HCT116 (cell line): Measurements from ENCODE around the gene SUGCT. TPM values are rescaled to one million over a fixed set of nuclear protein-coding genes. Genes with fewer than 3 reads are reported as not detected.

Source experiments
- ATAC-seq: fragments of 200-7000 bp; cut with Tn5 transposase; 2 replicates; pipeline ENCODE4 v1.9.1; 2020; ENCODE audit warnings: mild to moderate bottlenecking, moderate library complexity
- BruUV-seq: library from RNA; stranded (reverse); fragments of 400-500 nt; replicated peaks from 2 replicates; lab custom pipeline; 2021; lab: Mats Ljungman, UMichigan
- CTCF ChIA-PET: fragments of 300-600 bp; sonication (Branson Sonifier 250); formaldehyde crosslinking; loops from one replicate; lab custom pipeline; 2021; ENCODE audit warnings: antibody characterized with exemption; lab: Charles Lee
- POLR2A ChIA-PET: fragments of 300-600, 350-600 bp; sonication (Branson Sonifier 250); formaldehyde crosslinking; loops from one replicate; lab custom pipeline; 2021; ENCODE audit warnings: antibody characterized with exemption; lab: Charles Lee
- RAD21 ChIA-PET, 2 experiments: fragments of 300-600 bp; sonication (Branson Sonifier 250); formaldehyde crosslinking; loops; one replicate each; lab custom pipeline; 2023; ENCODE audit warnings: low total read pairs in 2 of 2; ENCODE audit not compliant: uncharacterized antibody in 2 of 2, unreplicated experiment in 2 of 2, low non-redundant PET in 1 of 2; lab: Charles Lee
- DNase-seq: peaks from one replicate; pipeline ENCODE4 v3.0.0-alpha.2; 2010; ENCODE audit warnings: low read depth, low spot score
- H2AFZ ChIP-seq: fragments of 200-600 bp; shearing (Covaris generic), sonication (generic); 2 replicates; pipeline ENCODE4 v1.6.1; 2017; ENCODE audit warnings: low read depth, mixed run types, mixed read lengths, antibody characterized with exemption, low read length; ENCODE audit not compliant: poor library complexity, severe bottlenecking
- H3K27ac ChIP-seq: 2 replicates; pipeline ENCODE4 v1.5.1; 2012; ENCODE audit warnings: low read depth, low read length
- H3K27me3 ChIP-seq: fragments of 200-600 bp; sonication (generic); 2 replicates; pipeline ENCODE4 v1.6.1; 2016; ENCODE audit warnings: mixed run types, low read length, mixed read lengths; ENCODE audit not compliant: insufficient read depth
- H3K36me3 ChIP-seq, 2 experiments: fragments of 200-500 bp in 1 of 2; fragments of 200-600 bp in 1 of 2; sonication (Bioruptor generic) in 1 of 2; sonication (generic) in 1 of 2; 2 replicates each; pipeline versions ENCODE4 v1.5.1 to v1.6.1; 2014 to 2016; ENCODE audit warnings: low read length in 2 of 2, inconsistent platforms in 1 of 2, mixed read lengths in 1 of 2, mixed run types in 1 of 2; ENCODE audit not compliant: insufficient read depth in 2 of 2, control insufficient read depth in 1 of 2
- H3K4me1 ChIP-seq, 2 experiments: fragments of 200-600 bp in 1 of 2; sonication (generic) in 1 of 2; 2 replicates each; pipeline versions ENCODE4 v1.5.1 to v1.6.1; 2012 to 2017; ENCODE audit warnings: low read length in 2 of 2, inconsistent platforms in 1 of 2, mild to moderate bottlenecking in 1 of 2, mixed read lengths in 1 of 2, mixed run types in 1 of 2, moderate library complexity in 1 of 2; ENCODE audit not compliant: insufficient read depth in 2 of 2, control insufficient read depth in 1 of 2
- H3K4me2 ChIP-seq: fragments of 200-600 bp; sonication (generic); 2 replicates; pipeline ENCODE4 v1.6.1; 2017; ENCODE audit warnings: mixed run types, low read length, mixed read lengths
- H3K4me3 ChIP-seq, 2 experiments: fragments of 200-600 bp in 1 of 2; sonication (generic) in 1 of 2; replicated peaks in 1 of 2; 2 replicates each; pipeline ENCODE4 v1.5.1; 2011 to 2016; ENCODE audit warnings: low read length in 2 of 2, control low read depth in 1 of 2, low read depth in 1 of 2, mild to moderate bottlenecking in 1 of 2, mixed read lengths in 1 of 2, mixed run types in 1 of 2
- H3K79me2 ChIP-seq: fragments of 200-600 bp; sonication (generic); 2 replicates; pipeline ENCODE4 v1.6.1; 2017; ENCODE audit warnings: mild to moderate bottlenecking, mixed run types, low read length, moderate library complexity, mixed read lengths; ENCODE audit not compliant: insufficient read depth
- H3K9ac ChIP-seq: fragments of 200-600 bp; sonication (generic); 2 replicates; pipeline ENCODE4 v1.6.1; 2016; ENCODE audit warnings: low read length, mixed read lengths
- H3K9me2 ChIP-seq: fragments of 200-600 bp; sonication (generic), shearing (Covaris generic); 2 replicates; pipeline ENCODE4 v1.6.1; 2017; ENCODE audit warnings: mixed run types, mild to moderate bottlenecking, moderate library complexity; ENCODE audit not compliant: insufficient read depth
- H3K9me3 ChIP-seq, 2 experiments: fragments of 200-500 bp in 1 of 2; fragments of 200-600 bp in 1 of 2; sonication (Bioruptor generic) in 1 of 2; sonication (generic) in 1 of 2; 2 replicates each; pipeline ENCODE4 v1.6.1; 2014 to 2017; ENCODE audit warnings: low read length in 2 of 2, mixed read lengths in 2 of 2, inconsistent platforms in 1 of 2, low read depth in 1 of 2, mild to moderate bottlenecking in 1 of 2, mixed run types in 1 of 2, moderate library complexity in 1 of 2; ENCODE audit not compliant: control insufficient read depth in 1 of 2, insufficient read depth in 1 of 2
- H4K20me1 ChIP-seq: fragments of 200-600 bp; sonication (generic), shearing (Covaris generic); 2 replicates; pipeline ENCODE4 v1.6.1; 2017; ENCODE audit warnings: mixed run types, mild to moderate bottlenecking, moderate library complexity; ENCODE audit not compliant: insufficient read depth
- ATF3 ChIP-seq: IDR thresholded peaks from 2 replicates; pipeline ENCODE4 v1.6.1; 2012
- CBX3 ChIP-seq: IDR thresholded peaks from 2 replicates; pipeline ENCODE4 v1.6.1; 2012; ENCODE audit warnings: low read depth
- CEBPB ChIP-seq: IDR thresholded peaks from 2 replicates; pipeline ENCODE4 v1.6.1; 2012; ENCODE audit warnings: low read depth
- EGR1 ChIP-seq: IDR thresholded peaks from 2 replicates; pipeline ENCODE4 v1.6.1; 2012; ENCODE audit warnings: low read depth
- ELF1 ChIP-seq: IDR thresholded peaks from 2 replicates; pipeline ENCODE4 v1.6.1; 2012; ENCODE audit warnings: low read depth, borderline replicate concordance
- EZH2 ChIP-seq: fragments of 200-600 bp; sonication (generic); IDR thresholded peaks from 2 replicates; pipeline ENCODE4 v1.6.1; 2017; ENCODE audit warnings: antibody characterized with exemption, mixed run types
- EZH2phosphoT487 ChIP-seq: fragments of 200-600 bp; IDR thresholded peaks from 2 replicates; pipeline ENCODE4 v1.6.1; 2018; ENCODE audit warnings: antibody characterized with exemption, borderline replicate concordance
- JUND ChIP-seq: IDR thresholded peaks from 2 replicates; pipeline ENCODE4 v1.6.1; 2012
- POLR2A ChIP-seq: IDR thresholded peaks from 2 replicates; pipeline ENCODE4 v1.7.0; 2011; ENCODE audit warnings: borderline replicate concordance; ENCODE audit not compliant: insufficient read depth, insufficient read length; ENCODE audit errors: extremely low read depth
- POLR2AphosphoS5 ChIP-seq: IDR thresholded peaks from 2 replicates; pipeline ENCODE4 v1.6.1; 2011; ENCODE audit warnings: mild to moderate bottlenecking, low read depth, low read length, moderate library complexity
- RAD21 ChIP-seq: IDR thresholded peaks from 2 replicates; pipeline ENCODE4 v1.6.1; 2012; ENCODE audit warnings: low read depth, mild to moderate bottlenecking
- SRF ChIP-seq: IDR thresholded peaks from 2 replicates; pipeline ENCODE4 v1.6.1; 2012; ENCODE audit warnings: low read depth
- TCF7L2 ChIP-seq: IDR thresholded peaks from 2 replicates; pipeline ENCODE4 v1.7.0; 2011; ENCODE audit warnings: borderline replicate concordance, inconsistent platforms; ENCODE audit not compliant: insufficient read depth, insufficient read length; ENCODE audit errors: extremely low read depth
- YY1 ChIP-seq: IDR thresholded peaks from 2 replicates; pipeline ENCODE4 v1.6.1; 2011; ENCODE audit warnings: low read length, low read depth, moderate library complexity, mild to moderate bottlenecking; ENCODE audit not compliant: insufficient replicate concordance; ENCODE audit errors: extremely low read depth
- intact Hi-C: fragments of 100-400 bp; cut with micrococcal nuclease; formaldehyde crosslinking; loops from 2 replicates; pipeline ENCODE4 v1.10.0; 2022
- total RNA-seq: library from RNA; stranded (reverse); gene quantifications from one replicate; pipeline ENCODE4 v1.2.1, GENCODE V29; 2021; ENCODE audit not compliant: unreplicated experiment
- TF ChIP-seq, protein P1 (sequence below): IDR thresholded peaks from 2 replicates; pipeline ENCODE4 v1.6.1; 2012
- TF ChIP-seq, protein P2 (sequence below), 3 experiments: fragments of 200-600 bp in 1 of 3; sonication (generic) in 1 of 3; IDR thresholded peaks in 2 of 3; conservative IDR thresholded peaks in 1 of 3; 2 replicates each; pipeline ENCODE4 v1.5.1; 2012 to 2017; ENCODE audit warnings: low read depth in 2 of 3, low read length in 2 of 3, antibody characterized with exemption in 1 of 3, borderline replicate concordance in 1 of 3, control low read depth in 1 of 3, mild to moderate bottlenecking in 1 of 3, mixed read lengths in 1 of 3, mixed run types in 1 of 3, moderate library complexity in 1 of 3; ENCODE audit not compliant: insufficient read depth in 1 of 3

The SUGCT gene
- total RNA-seq, 1 experiment from 2014 or later = 4.4 TPM

DNA sequence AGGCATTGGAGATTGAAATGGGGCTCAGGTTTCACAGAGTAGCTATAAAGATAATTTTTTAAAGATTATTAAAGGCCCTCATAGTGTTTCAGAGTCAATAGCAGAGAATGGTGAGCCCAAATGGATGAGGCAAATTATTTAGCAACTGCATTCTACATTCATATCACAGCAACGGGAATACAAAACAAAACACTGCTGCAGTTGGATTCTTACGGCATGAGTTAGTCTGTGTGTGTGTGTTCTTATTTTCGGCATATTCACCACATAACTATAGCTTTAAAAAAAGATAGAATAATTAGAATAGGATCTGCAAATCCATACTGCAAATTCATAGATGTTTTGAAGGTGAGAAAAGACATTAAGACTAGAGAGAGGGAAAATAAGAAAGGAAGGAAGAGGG is 66.0 kb downstream of the SUGCT start:
- CTCF ChIA-PET = interaction anchor here (2.1 kb wide), 1 partner anchor 32 kb away, joined by 8 read pairs; no protein-coding TSS in a partner anchor
- no TSS peak for BruUV-seq
- Histone ChIP-seq H3K27ac (no peak overlapping the region), H3K27me3 (no peaks in the 10 kb centered on the region), H3K36me3 (no peaks in the 10 kb centered on the region), H3K9ac (no peak overlapping the region), H3K4me3 (no peak overlapping the region), H4K20me1 (no peaks in the 10 kb centered on the region), H3K4me2 (no peak overlapping the region), H3K9me3 (no peaks in the 10 kb centered on the region), H3K4me1 (no peaks in the 10 kb centered on the region), H3K79me2 (no peaks in the 10 kb centered on the region), H3K9me2 (no peaks in the 10 kb centered on the region), H2AFZ (no peak overlapping the region)
- DNase-seq (no peak), ATAC-seq (no peak)
- POLR2A ChIA-PET = no interaction called here
- RAD21 ChIA-PET = no interaction called here
- no peak for TF ChIP-seq CEBPB
- no peak for TF ChIP-seq SRF
- no peak for TF ChIP-seq EGR1
- no peak for TF ChIP-seq CBX3
- TF ChIP-seq TCF7L2 = no peak
- TF ChIP-seq, protein P1, sequence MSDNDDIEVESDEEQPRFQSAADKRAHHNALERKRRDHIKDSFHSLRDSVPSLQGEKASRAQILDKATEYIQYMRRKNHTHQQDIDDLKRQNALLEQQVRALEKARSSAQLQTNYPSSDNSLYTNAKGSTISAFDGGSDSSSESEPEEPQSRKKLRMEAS = no peak
- no peak for TF ChIP-seq POLR2A
- no peak for TF ChIP-seq EZH2phosphoT487
- TF ChIP-seq POLR2AphosphoS5 = no peak
- TF ChIP-seq ATF3 = no peak
- no peak for TF ChIP-seq YY1
- TF ChIP-seq RAD21 = no peak
- no peak for TF ChIP-seq EZH2
- no peak for TF ChIP-seq ELF1
- TF ChIP-seq JUND = no peak
- TF ChIP-seq, protein P2, sequence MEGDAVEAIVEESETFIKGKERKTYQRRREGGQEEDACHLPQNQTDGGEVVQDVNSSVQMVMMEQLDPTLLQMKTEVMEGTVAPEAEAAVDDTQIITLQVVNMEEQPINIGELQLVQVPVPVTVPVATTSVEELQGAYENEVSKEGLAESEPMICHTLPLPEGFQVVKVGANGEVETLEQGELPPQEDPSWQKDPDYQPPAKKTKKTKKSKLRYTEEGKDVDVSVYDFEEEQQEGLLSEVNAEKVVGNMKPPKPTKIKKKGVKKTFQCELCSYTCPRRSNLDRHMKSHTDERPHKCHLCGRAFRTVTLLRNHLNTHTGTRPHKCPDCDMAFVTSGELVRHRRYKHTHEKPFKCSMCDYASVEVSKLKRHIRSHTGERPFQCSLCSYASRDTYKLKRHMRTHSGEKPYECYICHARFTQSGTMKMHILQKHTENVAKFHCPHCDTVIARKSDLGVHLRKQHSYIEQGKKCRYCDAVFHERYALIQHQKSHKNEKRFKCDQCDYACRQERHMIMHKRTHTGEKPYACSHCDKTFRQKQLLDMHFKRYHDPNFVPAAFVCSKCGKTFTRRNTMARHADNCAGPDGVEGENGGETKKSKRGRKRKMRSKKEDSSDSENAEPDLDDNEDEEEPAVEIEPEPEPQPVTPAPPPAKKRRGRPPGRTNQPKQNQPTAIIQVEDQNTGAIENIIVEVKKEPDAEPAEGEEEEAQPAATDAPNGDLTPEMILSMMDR (IDR thresholded peaks at IDR 0.05 in 2 of 3, conservative IDR thresholded peaks at IDR 0.05 in 1 of 3; ENCODE audit: borderline replicate concordance in 1 of 3, insufficient read depth in 1 of 3, low read depth in 2 of 3, low read length in 2 of 3) = no peak
- TF ChIP-seq, all 23 proteins: peak for 0
- intact Hi-C loops = no loop called here
